ENCODE data around the gene BAIAP3.

Gene BAIAP3

GRCh38 chr16:1364510-1364909, 31.1 kb downstream of the BAIAP3 start:
- H3K36me3 ChIP-seq, result peaks cover 58% of the 10 kb centered on the region
- TF ChIP-seq, protein P1, sequence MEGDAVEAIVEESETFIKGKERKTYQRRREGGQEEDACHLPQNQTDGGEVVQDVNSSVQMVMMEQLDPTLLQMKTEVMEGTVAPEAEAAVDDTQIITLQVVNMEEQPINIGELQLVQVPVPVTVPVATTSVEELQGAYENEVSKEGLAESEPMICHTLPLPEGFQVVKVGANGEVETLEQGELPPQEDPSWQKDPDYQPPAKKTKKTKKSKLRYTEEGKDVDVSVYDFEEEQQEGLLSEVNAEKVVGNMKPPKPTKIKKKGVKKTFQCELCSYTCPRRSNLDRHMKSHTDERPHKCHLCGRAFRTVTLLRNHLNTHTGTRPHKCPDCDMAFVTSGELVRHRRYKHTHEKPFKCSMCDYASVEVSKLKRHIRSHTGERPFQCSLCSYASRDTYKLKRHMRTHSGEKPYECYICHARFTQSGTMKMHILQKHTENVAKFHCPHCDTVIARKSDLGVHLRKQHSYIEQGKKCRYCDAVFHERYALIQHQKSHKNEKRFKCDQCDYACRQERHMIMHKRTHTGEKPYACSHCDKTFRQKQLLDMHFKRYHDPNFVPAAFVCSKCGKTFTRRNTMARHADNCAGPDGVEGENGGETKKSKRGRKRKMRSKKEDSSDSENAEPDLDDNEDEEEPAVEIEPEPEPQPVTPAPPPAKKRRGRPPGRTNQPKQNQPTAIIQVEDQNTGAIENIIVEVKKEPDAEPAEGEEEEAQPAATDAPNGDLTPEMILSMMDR (IDR thresholded peaks at IDR 0.05; ENCODE audit: low read depth, low read length), result no peak

DNA sequence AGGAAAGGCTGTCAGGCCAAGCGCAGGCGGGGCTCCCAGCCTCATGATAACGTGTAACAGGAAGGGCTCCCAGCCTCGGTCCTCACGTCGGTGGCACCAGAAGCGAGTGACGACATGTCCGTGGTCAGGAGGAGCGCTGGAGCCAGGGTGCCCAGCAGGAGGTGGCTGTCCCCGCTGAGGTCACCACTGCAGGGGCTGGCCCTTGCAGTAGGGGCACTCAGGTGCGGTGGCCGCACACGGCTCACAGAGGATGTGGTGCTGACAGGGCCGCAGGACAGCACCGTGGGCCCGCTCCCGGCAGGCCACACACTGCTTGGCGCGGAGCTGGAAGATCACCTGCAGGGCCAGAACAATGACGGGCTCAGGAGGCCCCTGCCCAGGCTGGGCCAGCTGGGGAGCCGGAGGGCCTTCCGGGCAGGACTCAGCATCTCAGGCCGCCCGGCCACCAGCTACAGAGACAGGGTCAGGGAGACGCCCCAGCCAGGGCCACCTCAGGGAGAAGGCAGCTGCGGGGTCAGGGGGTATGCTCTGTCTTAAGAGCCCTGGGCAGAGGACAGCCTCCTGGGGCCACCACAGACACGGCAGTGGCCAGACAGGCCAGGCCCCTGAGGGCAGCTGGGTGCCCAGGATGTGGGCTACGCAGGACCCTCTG, 32.7 kb downstream of the BAIAP3 start:
- no peaks in the 10 kb centered on the region for H3K4me1 ChIP-seq
- no peak overlapping the region for H3K4me3 ChIP-seq (ENCODE audit: low read depth, low read length)
- TF ChIP-seq, protein P1 (IDR thresholded peaks at IDR 0.05; ENCODE audit: low read depth, low read length), result no peak
- H3K9me3 ChIP-seq, result no peaks in the 10 kb centered on the region
- no peak for DNase-seq
- peaks cover 63% of the 10 kb centered on the region for H3K36me3 ChIP-seq
- H3K27me3 ChIP-seq, result no peaks in the 10 kb centered on the region

More at GRCh38 chr16:1364510-1364909, 31.1 kb downstream of the BAIAP3 start:
- no peak for DNase-seq
- H3K4me1 ChIP-seq, result no peaks in the 10 kb centered on the region
- H3K27me3 ChIP-seq, result no peaks in the 10 kb centered on the region
- H3K4me3 ChIP-seq (ENCODE audit: low read depth, low read length), result no peak overlapping the region
- H3K9me3 ChIP-seq, result no peaks in the 10 kb centered on the region

GRCh38 chr16:1366712-1367299, 33.4 kb downstream of the BAIAP3 start:
- Histone ChIP-seq H3K4me3 (ENCODE audit: low read depth, low read length) (no peak overlapping the region), H3K27me3 (no peaks in the 10 kb centered on the region), H3K9me3 (no peaks in the 10 kb centered on the region), H3K36me3 (peaks cover 63% of the 10 kb centered on the region), H3K4me1 (no peaks in the 10 kb centered on the region)
- TF ChIP-seq, protein P1 (IDR thresholded peaks at IDR 0.05; ENCODE audit: low read depth, low read length), result no peak
- DNase-seq, result no peak

- H3K9me3 ChIP-seq, result no peaks in the 10 kb centered on the region
- H3K36me3 ChIP-seq, result peaks cover 55% of the 10 kb centered on the region
- TF ChIP-seq, protein P1 (IDR thresholded peaks at IDR 0.05; ENCODE audit: low read depth, low read length), result no peak
- DNase-seq, result no peak
- H3K27me3 ChIP-seq, result no peaks in the 10 kb centered on the region
- H3K4me3 ChIP-seq (ENCODE audit: low read depth, low read length), result no peak overlapping the region
- no peaks in the 10 kb centered on the region for H3K4me1 ChIP-seq
Measured at GRCh38 chr16:1367486-1368174, 34.2 kb downstream of the BAIAP3 start.

- Histone ChIP-seq H3K9me3 (no peaks in the 10 kb centered on the region), H3K36me3 (peaks cover 26% of the 10 kb centered on the region), H3K4me1 (no peaks in the 10 kb centered on the region), H3K27me3 (no peaks in the 10 kb centered on the region), H3K4me3 (ENCODE audit: low read depth, low read length) (no peak overlapping the region)
- TF ChIP-seq, protein P1 (IDR thresholded peaks at IDR 0.05; ENCODE audit: low read depth, low read length), result no peak
- no peak for DNase-seq
Measured at GRCh38 chr16:1371054-1371978, 37.9 kb downstream of the BAIAP3 start.

Data from BE2C (cell line).